Subcutaneous preadipocyte (primary cell): Measurements from ENCODE around the gene TOMM40. TPM values are rescaled to one million over a fixed set of nuclear protein-coding genes. Genes with fewer than 3 reads are reported as not detected.

Experiments
- total RNA-seq: library from RNA; depleted of rRNA; stranded (reverse); fragments of >200 nt; gene quantifications from 2 replicates; pipeline ENCODE4 v1.2.3, GENCODE V29; 2012

Gene TOMM40
- total RNA-seq = 63.2 and 98.5 TPM in 2 replicates

DNA sequence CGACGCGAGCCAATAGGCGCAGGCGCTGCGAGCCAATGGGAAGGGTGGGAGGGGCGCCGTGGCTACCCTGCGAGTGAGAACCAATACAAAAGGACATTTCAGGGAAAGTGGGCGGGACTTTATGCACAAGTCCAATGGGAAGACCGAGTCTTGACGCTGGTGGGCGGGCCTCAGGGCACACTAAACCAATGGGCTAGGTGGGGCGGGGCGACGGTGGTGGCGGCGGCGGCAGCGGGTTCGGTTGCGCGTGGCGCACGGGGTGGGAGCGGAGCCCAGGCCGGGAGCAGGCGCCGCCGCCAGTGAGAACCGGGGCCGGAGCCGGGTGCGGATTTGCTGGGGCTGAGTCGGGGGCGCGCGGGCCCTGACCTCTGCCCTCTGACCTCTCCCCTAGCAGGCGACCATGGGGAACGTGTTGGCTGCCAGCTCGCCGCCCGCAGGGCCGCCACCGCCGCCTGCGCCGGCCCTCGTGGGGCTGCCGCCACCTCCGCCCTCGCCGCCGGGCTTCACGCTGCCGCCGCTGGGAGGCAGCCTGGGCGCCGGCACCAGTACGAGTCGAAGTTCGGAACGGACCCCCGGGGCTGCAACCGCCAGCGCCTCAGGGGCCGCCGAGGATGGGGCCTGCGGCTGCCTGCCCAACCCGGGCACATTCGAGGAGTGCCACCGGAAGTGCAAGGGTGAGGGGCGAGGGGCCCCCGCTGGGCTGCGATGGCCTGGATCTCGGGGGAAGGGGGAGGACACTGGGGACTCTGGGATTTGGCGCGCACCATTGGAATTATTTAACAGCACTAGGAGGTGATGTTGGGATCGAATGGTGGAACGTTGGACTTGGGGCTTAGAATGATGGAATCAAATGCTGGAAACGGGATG, at the start of gene TOMM40:
Gene TOMM40, plus strand, starts transcription at position 239 of the 867 bp plus-strand sequence. Its CDS starts 162 bp downstream, at position 401.

GRCh38 chr19:44845612-44846454, 45.2 kb upstream of the TOMM40 start, which contains the start of gene NECTIN2:
NECTIN2 (plus strand) TSS chr19:44846297; CDS start chr19:44846526, 229 bp downstream.

GRCh38 chr19:44905437-44906160, 14.5 kb downstream of the TOMM40 start, which contains the start of gene APOE:
APOE (plus strand) TSS chr19:44905796; CDS start chr19:44906625, 829 bp downstream.

DNA sequence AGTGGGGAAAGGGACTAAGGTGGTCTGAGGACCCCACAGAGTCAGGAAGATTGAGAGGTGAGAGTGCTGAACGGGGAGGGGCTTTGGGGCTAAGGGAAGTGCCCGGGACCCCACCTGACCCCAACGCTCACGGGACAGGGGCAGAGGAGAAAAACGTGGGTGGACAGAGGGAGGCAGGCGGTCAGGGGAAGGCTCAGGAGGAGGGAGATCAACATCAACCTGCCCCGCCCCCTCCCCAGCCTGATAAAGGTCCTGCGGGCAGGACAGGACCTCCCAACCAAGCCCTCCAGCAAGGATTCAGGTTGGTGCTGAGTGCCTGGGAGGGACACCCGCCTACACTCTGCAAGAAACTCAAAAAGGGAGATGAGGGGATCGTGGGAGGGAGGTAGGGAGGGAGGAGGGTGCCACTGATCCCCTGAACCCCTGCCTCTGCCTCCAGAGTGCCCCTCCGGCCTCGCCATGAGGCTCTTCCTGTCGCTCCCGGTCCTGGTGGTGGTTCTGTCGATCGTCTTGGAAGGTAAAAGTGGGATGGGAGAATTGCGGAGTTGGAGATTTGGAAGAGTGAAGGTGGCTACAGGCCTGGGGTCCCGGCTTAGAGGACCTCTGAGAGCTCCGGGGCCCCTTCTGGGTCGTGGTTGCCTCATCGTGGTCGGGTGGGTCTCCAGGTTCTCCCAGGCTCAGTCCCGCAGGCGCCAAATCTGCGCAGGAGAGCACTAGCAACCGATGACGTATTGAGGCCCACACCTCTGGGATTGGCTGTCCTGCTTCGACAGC, 23.6 kb downstream of the TOMM40 start, which contains the start of gene APOC1:
Gene APOC1, plus strand, starts transcription at position 176 of the 774 bp plus-strand sequence. Its CDS starts 284 bp downstream, at position 460.

GRCh38 chr19:44942067-44942571, 51.1 kb downstream of the TOMM40 start, which contains the start of gene APOC4:
APOC4 (plus strand) TSS chr19:44942237; CDS start chr19:44942278, 41 bp downstream.

Other genes starting within 250 kb of the TOMM40 start
- 23.5 and 44.6 TPM in 2 replicates for gene PVR, start 247.3 kb upstream of the TOMM40 start, total RNA-seq
- gene CEACAM19, start 219.8 kb upstream of the TOMM40 start, total RNA-seq = 1.1 and 1.4 TPM in 2 replicates
- not detected in 2 replicates for gene CEACAM16, start 192.1 kb upstream of the TOMM40 start, total RNA-seq
- 5.5 and 6.6 TPM in 2 replicates for gene BCL3, start 142.5 kb upstream of the TOMM40 start, total RNA-seq
- not detected in 2 replicates for gene CBLC, start 113.4 kb upstream of the TOMM40 start, total RNA-seq
- 1.8 and 2.2 TPM in 2 replicates for gene BCAM, start 82.2 kb upstream of the TOMM40 start, total RNA-seq
- 29.4 and 35.8 TPM in 2 replicates for gene NECTIN2, start 45.0 kb upstream of the TOMM40 start, total RNA-seq
- gene APOE, start 14.5 kb downstream of the TOMM40 start, total RNA-seq = 13.5 and 152 TPM in 2 replicates
- gene APOC1, start 23.4 kb downstream of the TOMM40 start, total RNA-seq = 2.3 and 7.3 TPM in 2 replicates
- not detected in 2 replicates for gene APOC4, start 51.0 kb downstream of the TOMM40 start, total RNA-seq
- not detected in 2 replicates for gene APOC2, start 54.8 kb downstream of the TOMM40 start, total RNA-seq
- gene CLPTM1, start 64.1 kb downstream of the TOMM40 start, total RNA-seq = 53.3 and 77.0 TPM in 2 replicates
- gene RELB, start 110.2 kb downstream of the TOMM40 start, total RNA-seq = 7.3 and 11.3 TPM in 2 replicates
- gene CLASRP, start 147.8 kb downstream of the TOMM40 start, total RNA-seq = 16.9 and 23.9 TPM in 2 replicates
- 0.20 TPM in 1 of 2 replicates, not detected in the other for gene ZNF296, start 185.2 kb downstream of the TOMM40 start, total RNA-seq
- gene GEMIN7, start 188.0 kb downstream of the TOMM40 start, total RNA-seq = 15.8 and 19.8 TPM in 2 replicates
- gene PPP1R37, start 201.9 kb downstream of the TOMM40 start, total RNA-seq = 23.5 and 28.0 TPM in 2 replicates